ENCODE data around the gene PIK3AP1.

DNA sequence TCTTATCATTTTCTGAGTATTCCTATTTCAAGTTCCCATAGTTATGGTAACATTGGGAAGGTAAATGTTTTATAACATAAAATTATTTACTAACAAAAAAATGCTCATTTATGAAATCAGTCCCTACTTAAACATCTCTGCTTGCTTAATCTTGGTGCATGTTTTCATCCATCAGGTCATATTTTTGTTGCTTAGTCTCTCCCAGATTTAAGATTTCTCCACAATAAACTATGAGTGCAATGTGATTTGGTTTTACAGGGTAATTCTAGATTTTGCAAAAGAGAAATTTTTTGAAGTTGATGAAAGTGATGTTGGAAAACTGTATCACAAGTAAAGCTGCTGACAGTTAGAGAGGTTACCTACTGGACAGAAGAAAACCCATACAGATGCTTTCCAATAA is 28.6 kb downstream of the PIK3AP1 start:
- no peak for TF ChIP-seq EP300 (IDR thresholded peaks at IDR 0.05)
- TF ChIP-seq, protein P1, sequence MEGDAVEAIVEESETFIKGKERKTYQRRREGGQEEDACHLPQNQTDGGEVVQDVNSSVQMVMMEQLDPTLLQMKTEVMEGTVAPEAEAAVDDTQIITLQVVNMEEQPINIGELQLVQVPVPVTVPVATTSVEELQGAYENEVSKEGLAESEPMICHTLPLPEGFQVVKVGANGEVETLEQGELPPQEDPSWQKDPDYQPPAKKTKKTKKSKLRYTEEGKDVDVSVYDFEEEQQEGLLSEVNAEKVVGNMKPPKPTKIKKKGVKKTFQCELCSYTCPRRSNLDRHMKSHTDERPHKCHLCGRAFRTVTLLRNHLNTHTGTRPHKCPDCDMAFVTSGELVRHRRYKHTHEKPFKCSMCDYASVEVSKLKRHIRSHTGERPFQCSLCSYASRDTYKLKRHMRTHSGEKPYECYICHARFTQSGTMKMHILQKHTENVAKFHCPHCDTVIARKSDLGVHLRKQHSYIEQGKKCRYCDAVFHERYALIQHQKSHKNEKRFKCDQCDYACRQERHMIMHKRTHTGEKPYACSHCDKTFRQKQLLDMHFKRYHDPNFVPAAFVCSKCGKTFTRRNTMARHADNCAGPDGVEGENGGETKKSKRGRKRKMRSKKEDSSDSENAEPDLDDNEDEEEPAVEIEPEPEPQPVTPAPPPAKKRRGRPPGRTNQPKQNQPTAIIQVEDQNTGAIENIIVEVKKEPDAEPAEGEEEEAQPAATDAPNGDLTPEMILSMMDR (IDR thresholded peaks at IDR 0.05): no peak

Data from gastroesophageal sphincter (tissue), 3 donors.